T-helper 1 cell treated with Interleukin-12 subunit alpha and Interleukin-12 subunit beta and Interleukin-4 antibody, amounts not matched to agents 30 μg/mL and 1 μg/mL, for 36 hours (primary cell): ENCODE results near the gene EFCAB13.

Experiments
- H3K27ac Mint-ChIP-seq: one replicate; pipeline ENCODE4 v1.8.0; 2021; ENCODE audit warnings: mild to moderate bottlenecking, mixed read lengths
- H3K27me3 Mint-ChIP-seq: one replicate; pipeline ENCODE4 v1.8.0; 2021; ENCODE audit warnings: low read depth, mixed read lengths
- H3K36me3 Mint-ChIP-seq: one replicate; pipeline ENCODE4 v1.8.0; 2021; ENCODE audit warnings: low read depth, mixed read lengths
- H3K4me1 Mint-ChIP-seq: one replicate; pipeline ENCODE4 v1.8.0; 2021; ENCODE audit warnings: low read depth, mixed read lengths
- H3K4me3 Mint-ChIP-seq: one replicate; pipeline ENCODE4 v1.8.0; 2021; ENCODE audit warnings: mild to moderate bottlenecking, moderate library complexity, mixed read lengths
- H3K9me3 Mint-ChIP-seq: one replicate; pipeline ENCODE4 v1.8.0; 2021; ENCODE audit warnings: mixed read lengths

The EFCAB13 gene

DNA sequence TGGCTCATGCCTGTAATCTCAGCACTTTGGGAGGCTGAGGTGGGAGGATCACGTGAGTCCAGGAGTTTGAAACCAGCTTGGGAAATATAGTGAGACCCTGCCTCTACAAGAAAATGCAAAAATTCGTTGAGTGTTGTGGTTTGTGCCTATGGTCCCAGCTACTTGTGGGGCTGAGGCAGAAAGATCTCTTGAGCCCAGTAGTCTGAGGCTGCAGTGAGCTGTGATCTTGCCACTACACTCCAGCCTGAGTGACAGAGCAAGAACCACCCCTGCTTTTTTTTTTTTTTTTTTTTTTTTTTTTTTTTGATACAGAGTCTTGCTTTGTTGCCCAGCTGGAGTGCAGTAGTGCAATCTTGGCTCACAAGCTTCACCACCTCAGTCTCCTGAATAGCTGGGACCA lies 36.1 kb upstream of the EFCAB13 start:
- Mint-ChIP-seq H3K27ac (no peak overlapping the region), H3K4me1 (peaks cover 6% of the 10 kb centered on the region), H3K9me3 (no peaks in the 10 kb centered on the region), H3K36me3 (no peaks in the 10 kb centered on the region), H3K4me3 (no peak overlapping the region), H3K27me3 (peaks cover 3% of the 10 kb centered on the region)

- Mint-ChIP-seq H3K4me1 (peaks cover 6% of the 10 kb centered on the region), H3K36me3 (no peaks in the 10 kb centered on the region), H3K27me3 (peaks cover 3% of the 10 kb centered on the region)
These were observed 35.1 kb upstream of the EFCAB13 start for GRCh38 chr17:47288531-47289116.

GRCh38 chr17:47289302-47289701 lies 34.5 kb upstream of the EFCAB13 start:
- no peak overlapping the region for H3K27ac Mint-ChIP-seq
- no peaks in the 10 kb centered on the region for H3K36me3 Mint-ChIP-seq
- H3K27me3 Mint-ChIP-seq = no peaks in the 10 kb centered on the region
- no peak overlapping the region for H3K4me3 Mint-ChIP-seq
- peaks cover 6% of the 10 kb centered on the region for H3K4me1 Mint-ChIP-seq
- no peaks in the 10 kb centered on the region for H3K9me3 Mint-ChIP-seq

More at GRCh38 chr17:47288531-47289116, 35.1 kb upstream of the EFCAB13 start:
- Mint-ChIP-seq H3K27ac (no peak overlapping the region), H3K9me3 (no peaks in the 10 kb centered on the region), H3K4me3 (no peak overlapping the region)

DNA sequence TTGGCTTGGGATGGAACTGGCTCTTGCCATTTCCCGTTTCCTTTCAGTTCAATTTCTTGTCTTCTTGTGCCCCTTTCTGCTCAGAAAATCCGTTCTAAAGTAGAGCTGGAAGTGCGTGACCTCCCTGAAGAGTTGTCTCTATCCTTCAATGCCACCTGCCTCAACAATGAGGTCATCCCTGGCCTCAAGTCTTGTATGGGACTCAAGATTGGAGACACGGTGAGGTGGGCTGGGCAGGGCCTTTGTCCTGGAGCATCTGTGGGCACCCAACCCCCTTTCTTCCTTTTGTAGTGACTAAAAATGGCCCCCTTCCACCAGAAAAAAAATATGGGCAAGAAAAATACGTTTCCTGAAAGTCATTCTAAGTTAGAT lies 32.9 kb upstream of the EFCAB13 start:
- Mint-ChIP-seq H3K9me3 (no peaks in the 10 kb centered on the region), H3K36me3 (no peaks in the 10 kb centered on the region), H3K4me3 (no peak overlapping the region), H3K4me1 (peaks cover 6% of the 10 kb centered on the region), H3K27ac (no peak overlapping the region), H3K27me3 (no peaks in the 10 kb centered on the region)

DNA sequence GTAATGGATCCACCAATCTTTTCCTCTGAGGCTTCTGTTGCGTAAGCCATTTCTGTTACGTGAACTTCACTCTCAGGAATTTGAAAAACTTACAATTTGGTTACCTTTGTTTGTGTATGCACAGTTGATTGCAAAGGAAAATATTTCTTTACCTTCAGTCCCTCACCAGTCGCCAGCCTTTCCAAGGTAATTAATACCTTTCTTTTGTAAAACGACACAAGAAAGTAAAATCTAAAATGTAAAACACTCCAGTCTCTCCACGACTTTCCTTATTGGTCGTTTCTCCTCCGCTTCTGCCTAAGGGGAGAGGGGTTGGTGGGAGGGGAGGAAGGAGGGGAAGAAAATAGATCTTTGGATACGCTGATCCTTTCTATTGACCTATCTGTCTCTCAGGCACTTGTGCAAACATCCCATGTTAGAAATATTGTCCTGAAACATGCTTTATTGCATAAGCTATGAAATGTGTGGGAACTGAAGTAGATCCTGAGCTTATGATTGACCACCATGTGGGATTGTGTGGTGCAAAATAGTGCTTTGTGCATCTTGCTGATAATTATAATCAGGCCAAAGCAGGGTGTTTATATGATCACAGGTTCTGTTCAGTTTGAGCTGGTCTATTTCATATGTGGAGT lies 32.4 kb upstream of the EFCAB13 start:
- Mint-ChIP-seq H3K36me3 (no peaks in the 10 kb centered on the region), H3K9me3 (no peaks in the 10 kb centered on the region), H3K4me3 (no peak overlapping the region), H3K27me3 (no peaks in the 10 kb centered on the region), H3K4me1 (peaks cover 2% of the 10 kb centered on the region), H3K27ac (no peak overlapping the region)

GRCh38 chr17:47292206-47292605 lies 31.5 kb upstream of the EFCAB13 start:
- H3K9me3 Mint-ChIP-seq = no peaks in the 10 kb centered on the region
- no peak overlapping the region for H3K4me3 Mint-ChIP-seq
- no peak overlapping the region for H3K27ac Mint-ChIP-seq
- no peaks in the 10 kb centered on the region for H3K4me1 Mint-ChIP-seq
- no peaks in the 10 kb centered on the region for H3K27me3 Mint-ChIP-seq
- H3K36me3 Mint-ChIP-seq = no peaks in the 10 kb centered on the region

GRCh38 chr17:47295037-47295873 lies 28.5 kb upstream of the EFCAB13 start:
- H3K4me3 Mint-ChIP-seq = no peak overlapping the region
- H3K36me3 Mint-ChIP-seq = no peaks in the 10 kb centered on the region
- H3K27ac Mint-ChIP-seq = no peak overlapping the region
- H3K4me1 Mint-ChIP-seq = no peaks in the 10 kb centered on the region
- H3K27me3 Mint-ChIP-seq = no peaks in the 10 kb centered on the region
- no peaks in the 10 kb centered on the region for H3K9me3 Mint-ChIP-seq

DNA sequence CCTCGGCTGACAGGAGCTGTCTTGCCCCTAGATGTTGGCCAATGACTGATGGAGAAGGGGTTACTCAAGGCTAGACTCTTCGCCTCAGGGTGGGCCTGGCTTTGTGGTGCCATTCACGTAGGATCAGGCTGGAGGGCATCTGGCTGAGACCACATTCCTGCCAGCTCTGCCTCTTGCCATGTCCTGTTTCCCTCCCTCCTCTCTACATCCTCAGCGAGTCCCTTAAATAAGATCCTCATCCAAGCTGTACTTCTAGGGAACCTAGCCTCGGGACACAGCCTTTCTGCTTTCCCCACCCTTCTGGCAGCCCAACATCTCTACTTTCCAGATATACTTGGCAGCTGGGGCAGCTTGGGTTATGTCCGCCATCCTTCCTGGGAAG lies 27.9 kb upstream of the EFCAB13 start:
- H3K4me1 Mint-ChIP-seq = no peaks in the 10 kb centered on the region

DNA sequence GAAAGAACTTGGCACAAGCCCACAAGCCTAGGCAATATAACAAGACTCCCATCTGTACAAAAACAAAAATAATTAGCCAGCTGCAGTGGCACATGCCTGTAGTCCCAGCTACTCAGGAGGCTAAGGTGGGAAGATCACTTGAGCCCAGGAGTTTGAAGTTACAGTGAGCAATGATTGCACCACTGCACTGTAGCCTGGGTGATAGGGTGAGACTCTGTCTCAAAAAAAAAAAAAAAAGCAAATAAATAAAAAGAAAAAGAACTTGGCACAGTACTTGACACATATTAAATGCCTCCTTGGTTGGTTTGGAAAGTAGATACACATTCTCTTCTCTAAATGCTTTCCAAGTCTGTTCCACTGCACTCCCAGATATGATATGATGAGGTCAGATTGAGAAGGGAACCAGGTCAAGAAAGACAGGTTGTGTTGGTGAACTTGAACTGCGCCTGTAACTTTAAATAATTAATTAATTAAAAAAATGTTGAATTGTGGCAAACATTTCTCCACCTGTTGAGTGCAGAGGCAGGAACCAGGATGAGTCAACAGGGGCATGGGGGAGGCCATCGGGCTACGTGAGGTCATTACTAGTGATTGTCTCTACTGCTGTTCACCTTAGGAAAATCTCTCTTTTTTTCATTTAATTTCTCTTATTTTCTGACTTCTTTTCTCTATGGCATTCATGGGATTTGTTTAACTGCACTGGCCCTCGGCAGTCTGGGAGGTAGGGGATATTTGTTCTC lies 25.9 kb upstream of the EFCAB13 start:
- Mint-ChIP-seq H3K36me3 (no peaks in the 10 kb centered on the region), H3K27me3 (peaks cover 5% of the 10 kb centered on the region), H3K27ac (no peak overlapping the region), H3K9me3 (peaks cover 4% of the 10 kb centered on the region), H3K4me3 (no peak overlapping the region), H3K4me1 (peaks cover 3% of the 10 kb centered on the region)

More for the DNA sequence above, 27.9 kb upstream of the EFCAB13 start:
- H3K36me3 Mint-ChIP-seq = no peaks in the 10 kb centered on the region
- no peaks in the 10 kb centered on the region for H3K27me3 Mint-ChIP-seq
- H3K9me3 Mint-ChIP-seq = no peaks in the 10 kb centered on the region
- H3K4me3 Mint-ChIP-seq = no peak overlapping the region
- no peak overlapping the region for H3K27ac Mint-ChIP-seq

DNA sequence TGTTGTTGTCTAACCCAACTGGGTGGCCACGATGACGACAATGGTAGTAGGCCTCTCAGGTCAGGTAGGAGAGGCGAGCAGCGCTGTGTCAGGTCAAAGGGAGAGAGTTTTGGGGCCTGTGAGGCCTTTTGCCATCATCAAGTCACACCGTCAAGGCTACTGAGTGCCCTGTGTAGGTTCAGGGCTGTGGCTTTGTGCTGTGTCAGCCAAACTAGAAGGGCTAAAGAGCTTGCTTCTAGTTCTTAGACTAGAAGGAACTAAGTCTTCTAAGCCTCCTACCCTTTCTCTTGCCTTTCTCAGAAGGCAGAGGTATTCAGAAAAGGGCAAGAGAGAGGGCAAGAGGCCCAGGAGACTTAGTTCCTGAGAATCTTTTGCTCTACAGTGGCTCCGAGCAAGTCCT lies 25.0 kb upstream of the EFCAB13 start:
- no peak overlapping the region for H3K4me3 Mint-ChIP-seq
- peaks cover 3% of the 10 kb centered on the region for H3K4me1 Mint-ChIP-seq
- H3K36me3 Mint-ChIP-seq = no peaks in the 10 kb centered on the region
- H3K9me3 Mint-ChIP-seq = peaks cover 4% of the 10 kb centered on the region
- no peak overlapping the region for H3K27ac Mint-ChIP-seq
- H3K27me3 Mint-ChIP-seq = peaks cover 5% of the 10 kb centered on the region

DNA sequence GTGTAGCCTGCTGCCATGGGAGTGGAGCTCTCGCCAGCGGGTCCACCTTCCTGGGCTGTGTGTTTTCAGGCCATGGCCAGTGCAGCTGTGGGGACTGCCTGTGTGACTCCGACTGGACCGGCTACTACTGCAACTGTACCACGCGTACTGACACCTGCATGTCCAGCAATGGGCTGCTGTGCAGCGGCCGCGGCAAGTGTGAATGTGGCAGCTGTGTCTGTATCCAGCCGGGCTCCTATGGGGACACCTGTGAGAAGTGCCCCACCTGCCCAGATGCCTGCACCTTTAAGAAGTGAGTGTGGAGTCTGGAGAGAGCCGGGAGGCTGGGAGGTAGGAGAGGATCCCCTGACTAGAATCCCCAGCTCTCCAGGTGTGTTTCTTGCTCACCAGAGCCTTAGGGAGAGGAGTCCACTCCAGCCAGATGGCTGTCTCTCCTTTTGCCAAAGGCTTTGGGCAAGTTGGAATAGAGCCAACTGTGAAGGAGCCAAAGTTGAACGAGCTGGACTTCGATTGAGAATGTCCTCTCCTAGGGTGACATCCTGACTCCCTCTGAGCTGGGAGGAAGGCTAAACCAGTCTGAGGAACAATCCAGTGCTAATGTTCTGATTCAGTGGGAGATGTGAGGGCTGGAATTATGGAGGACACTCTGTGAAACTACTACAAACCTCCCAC lies 24.4 kb upstream of the EFCAB13 start:
- peaks cover 4% of the 10 kb centered on the region for H3K9me3 Mint-ChIP-seq
- H3K4me1 Mint-ChIP-seq = peaks cover 3% of the 10 kb centered on the region
- no peak overlapping the region for H3K27ac Mint-ChIP-seq
- no peak overlapping the region for H3K4me3 Mint-ChIP-seq
- peaks cover 5% of the 10 kb centered on the region for H3K27me3 Mint-ChIP-seq
- H3K36me3 Mint-ChIP-seq = no peaks in the 10 kb centered on the region

DNA sequence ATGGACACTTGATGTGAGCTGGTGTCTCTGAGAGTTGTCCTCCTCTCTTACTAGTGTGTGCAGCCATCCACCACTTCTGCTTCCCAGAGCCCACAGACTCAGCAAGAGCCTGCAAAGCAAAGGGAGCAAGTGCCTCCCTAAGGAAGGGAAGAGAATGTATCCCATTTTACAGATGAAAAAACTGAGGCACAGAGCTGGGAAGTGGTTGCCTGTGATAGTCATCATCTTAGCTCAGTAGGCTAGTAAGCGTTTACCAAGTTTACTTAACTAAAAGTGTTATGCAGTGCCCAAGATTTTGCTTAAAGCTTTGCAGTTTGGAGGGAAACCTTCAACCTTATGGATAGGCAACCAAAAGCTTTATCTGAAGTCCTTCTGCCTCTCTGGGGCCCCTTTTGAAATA lies 23.0 kb upstream of the EFCAB13 start:
- no peaks in the 10 kb centered on the region for H3K36me3 Mint-ChIP-seq
- H3K9me3 Mint-ChIP-seq = peaks cover 4% of the 10 kb centered on the region
- H3K4me3 Mint-ChIP-seq = no peak overlapping the region
- H3K27ac Mint-ChIP-seq = no peak overlapping the region
- peaks cover 10% of the 10 kb centered on the region for H3K4me1 Mint-ChIP-seq
- peaks cover 5% of the 10 kb centered on the region for H3K27me3 Mint-ChIP-seq

DNA sequence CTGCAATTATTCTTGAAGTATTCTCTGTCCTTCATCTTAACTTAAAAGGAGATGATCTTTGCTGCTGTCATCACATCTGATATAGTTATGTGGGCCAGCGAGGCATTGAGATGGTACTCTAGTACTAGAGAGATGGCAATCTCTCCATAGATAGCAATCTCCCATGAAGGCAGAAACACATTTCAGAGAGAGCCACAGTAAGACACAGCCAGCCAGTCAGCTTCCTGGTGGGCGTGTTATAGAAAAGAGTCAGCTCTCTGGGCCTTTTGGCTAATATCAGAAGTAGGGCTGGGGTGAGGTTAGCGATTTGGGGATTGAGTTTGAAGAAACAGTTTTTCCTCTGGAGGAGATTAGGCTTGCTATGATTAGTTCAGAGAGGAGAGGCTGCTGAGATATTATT lies 22.6 kb upstream of the EFCAB13 start:
- no peak overlapping the region for H3K27ac Mint-ChIP-seq
- H3K4me1 Mint-ChIP-seq = peaks cover 10% of the 10 kb centered on the region
- H3K9me3 Mint-ChIP-seq = peaks cover 4% of the 10 kb centered on the region
- no peak overlapping the region for H3K4me3 Mint-ChIP-seq
- peaks cover 5% of the 10 kb centered on the region for H3K27me3 Mint-ChIP-seq
- no peaks in the 10 kb centered on the region for H3K36me3 Mint-ChIP-seq

- H3K9me3 Mint-ChIP-seq = peaks cover 4% of the 10 kb centered on the region
These were observed 21.9 kb upstream of the EFCAB13 start for GRCh38 chr17:47301831-47302230.

More at GRCh38 chr17:47301831-47302230, 21.9 kb upstream of the EFCAB13 start:
- Mint-ChIP-seq H3K27ac (no peak overlapping the region), H3K36me3 (no peaks in the 10 kb centered on the region), H3K27me3 (peaks cover 5% of the 10 kb centered on the region), H3K4me3 (no peak overlapping the region), H3K4me1 (peaks cover 10% of the 10 kb centered on the region)
